Measurements from ENCODE around the gene CDKAL1.

DNA sequence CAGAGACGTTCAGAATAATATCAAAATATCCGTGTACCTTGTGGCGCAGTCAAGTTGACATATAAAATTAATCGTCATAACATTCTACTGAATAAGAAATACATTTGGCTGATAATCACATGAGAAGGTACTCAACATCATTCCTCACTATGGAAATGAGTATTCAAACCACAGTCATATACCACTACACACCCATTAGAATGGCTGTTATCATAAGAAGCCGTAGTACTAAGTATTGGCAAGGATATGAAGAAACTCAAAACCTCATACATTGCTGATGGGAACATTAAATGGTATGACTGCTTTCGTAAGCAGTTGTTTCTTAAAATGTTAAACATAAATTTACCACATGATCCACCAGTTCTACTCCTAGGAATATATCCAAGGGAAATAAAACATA, 244.7 kb downstream of the CDKAL1 start:
- TF ChIP-seq, protein P1, sequence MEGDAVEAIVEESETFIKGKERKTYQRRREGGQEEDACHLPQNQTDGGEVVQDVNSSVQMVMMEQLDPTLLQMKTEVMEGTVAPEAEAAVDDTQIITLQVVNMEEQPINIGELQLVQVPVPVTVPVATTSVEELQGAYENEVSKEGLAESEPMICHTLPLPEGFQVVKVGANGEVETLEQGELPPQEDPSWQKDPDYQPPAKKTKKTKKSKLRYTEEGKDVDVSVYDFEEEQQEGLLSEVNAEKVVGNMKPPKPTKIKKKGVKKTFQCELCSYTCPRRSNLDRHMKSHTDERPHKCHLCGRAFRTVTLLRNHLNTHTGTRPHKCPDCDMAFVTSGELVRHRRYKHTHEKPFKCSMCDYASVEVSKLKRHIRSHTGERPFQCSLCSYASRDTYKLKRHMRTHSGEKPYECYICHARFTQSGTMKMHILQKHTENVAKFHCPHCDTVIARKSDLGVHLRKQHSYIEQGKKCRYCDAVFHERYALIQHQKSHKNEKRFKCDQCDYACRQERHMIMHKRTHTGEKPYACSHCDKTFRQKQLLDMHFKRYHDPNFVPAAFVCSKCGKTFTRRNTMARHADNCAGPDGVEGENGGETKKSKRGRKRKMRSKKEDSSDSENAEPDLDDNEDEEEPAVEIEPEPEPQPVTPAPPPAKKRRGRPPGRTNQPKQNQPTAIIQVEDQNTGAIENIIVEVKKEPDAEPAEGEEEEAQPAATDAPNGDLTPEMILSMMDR (IDR thresholded peaks at IDR 0.05), result no peak
- TF ChIP-seq EP300 (IDR thresholded peaks at IDR 0.05), result no peak
